K562 (cell line): Measurements from ENCODE around the gene RCC2. TPM values are rescaled to one million over a fixed set of nuclear protein-coding genes. Genes with fewer than 3 reads are reported as not detected.

Experiments
- ASH1L ChIP-seq: fragments of 450-650 bp; IDR thresholded peaks from 2 replicates; pipeline ENCODE4 v1.6.1; 2018; ENCODE audit warnings: borderline replicate concordance, mild to moderate bottlenecking, low read depth; ENCODE audit not compliant: partially characterized antibody
- ATF1 ChIP-seq, 2 experiments: fragments of 450-650 bp in 1 of 2; IDR thresholded peaks; 2 replicates each; pipeline ENCODE4 v1.6.1; 2016; ENCODE audit warnings: missing compliant biosample characterization in 1 of 2, missing genetic modification characterization in 1 of 2
- BHLHE40 ChIP-seq: IDR thresholded peaks from 2 replicates; pipeline ENCODE4 v1.6.1; 2011; ENCODE audit warnings: low read length, improper control_type of control experiment
- C11orf30 ChIP-seq: fragments of 450-650 bp; IDR thresholded peaks from 2 replicates; pipeline ENCODE4 v1.6.1; 2016; ENCODE audit warnings: low read depth, mild to moderate bottlenecking
- ELF2 ChIP-seq: fragments of 250-450 bp; sonication (Bioruptor Pico); IDR thresholded peaks from 2 replicates; pipeline ENCODE4 v1.5.0; 2021; ENCODE audit warnings: mild to moderate bottlenecking
- MAFK ChIP-seq: IDR thresholded peaks from 2 replicates; pipeline ENCODE4 v1.6.1; 2011; ENCODE audit warnings: low read length, improper control_type of control experiment
- NFXL1 ChIP-seq: fragments of 450-650 bp; formaldehyde crosslinking; IDR thresholded peaks from 2 replicates; pipeline ENCODE4 v1.4.0; 2021; ENCODE audit warnings: mild to moderate bottlenecking
- RBM17 ChIP-seq: fragments of 200-400 bp; formaldehyde crosslinking; IDR thresholded peaks from 2 replicates; pipeline ENCODE4 v1.6.1; 2017; ENCODE audit warnings: low read depth, mild to moderate bottlenecking, low read length, borderline replicate concordance
- RCOR1 ChIP-seq, 2 experiments: IDR thresholded peaks; 2 replicates each; pipeline ENCODE4 v1.6.1; 2012; ENCODE audit warnings: low read depth in 2 of 2, low read length in 2 of 2, borderline replicate concordance in 1 of 2, improper control_type of control experiment in 1 of 2
- REST ChIP-seq, 2 experiments: fragments of 450-650 bp; formaldehyde crosslinking in 1 of 2; IDR thresholded peaks; 2 replicates each; pipeline versions ENCODE4 v1.4.0 to v1.6.1; 2014 to 2020; ENCODE audit warnings: mild to moderate bottlenecking in 2 of 2, borderline replicate concordance in 1 of 2, low read depth in 1 of 2
- TGIF2 ChIP-seq: sonication (generic); formaldehyde crosslinking; IDR thresholded peaks from 2 replicates; pipeline ENCODE4 v1.8.1; 2022; ENCODE audit warnings: mild to moderate bottlenecking, missing genetic modification reagents, moderate library complexity
- ZNF121 ChIP-seq: sonication (generic); formaldehyde crosslinking; conservative IDR thresholded peaks from 2 replicates; pipeline ENCODE4 v1.8.0; 2022; ENCODE audit warnings: missing genetic modification reagents
- ZNF146 ChIP-seq: IDR thresholded peaks from one replicate; pipeline ENCODE4 v1.6.1; 2018; ENCODE audit warnings: missing compliant biosample characterization; ENCODE audit not compliant: unreplicated experiment
- polyA plus RNA-seq, 8 experiments: library from polyadenylated mRNA; depleted of rRNA in 4 of 8; stranded (reverse) in 5 of 8; unstranded in 3 of 8; fragments of >200 nt; fragmentation: Nextera tagmentation in 2 of 8; fragmentation: Illumina TruSeq in 1 of 8; extraction: Ambion mirVana in 2 of 8; extraction: Trizol in 1 of 8; gene quantifications; 2 replicates each; pipeline versions ENCODE4 v1.2.1 to v1.2.3, GENCODE V29; 2011 to 2014; ENCODE audit warnings: inconsistent platforms in 1 of 8, missing spikeins in 1 of 8
- total RNA-seq, 7 experiments: library from RNA; depleted of rRNA in 6 of 7; stranded (reverse); fragments of >200 nt in 6 of 7; fragmentation: Illumina TruSeq in 2 of 7; extraction: Trizol in 2 of 7; gene quantifications; 2 replicates each; pipeline versions ENCODE4 v1.2.1 to v1.2.3, GENCODE V29; 2011 to 2021; ENCODE audit warnings: low replicate concordance in 1 of 7
- TF ChIP-seq, protein P1 (sequence below): sonication (generic); formaldehyde crosslinking; IDR thresholded peaks from 2 replicates; pipeline ENCODE4 v1.9.0; 2022; ENCODE audit warnings: mild to moderate bottlenecking, missing genetic modification reagents
- TF ChIP-seq, protein P2 (sequence below): fragments of 450-650 bp; IDR thresholded peaks from 2 replicates; pipeline ENCODE4 v1.7.0; 2016; ENCODE audit warnings: borderline replicate concordance
- TF ChIP-seq, protein P3 (sequence below): fragments of 450-650 bp; conservative IDR thresholded peaks from 2 replicates; pipeline ENCODE4 v1.6.1; 2016; ENCODE audit warnings: missing genetic modification characterization, low read depth, mild to moderate bottlenecking, missing compliant biosample characterization, moderate library complexity

The RCC2 gene
- total and polyA plus RNA-seq, 9 of the 15 experiments (the other 6 are each of a cell fraction or from before 2014, with no cell fraction given) = 31.8 to 292 (median 116) TPM

GRCh38 chr1:17485281-17485680 lies 45.8 kb upstream of the RCC2 start (continued):
- TF ChIP-seq, protein P1, sequence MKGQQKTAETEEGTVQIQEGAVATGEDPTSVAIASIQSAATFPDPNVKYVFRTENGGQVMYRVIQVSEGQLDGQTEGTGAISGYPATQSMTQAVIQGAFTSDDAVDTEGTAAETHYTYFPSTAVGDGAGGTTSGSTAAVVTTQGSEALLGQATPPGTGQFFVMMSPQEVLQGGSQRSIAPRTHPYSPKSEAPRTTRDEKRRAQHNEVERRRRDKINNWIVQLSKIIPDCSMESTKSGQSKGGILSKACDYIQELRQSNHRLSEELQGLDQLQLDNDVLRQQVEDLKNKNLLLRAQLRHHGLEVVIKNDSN (CRISPR knock-in tag) = no peak
- no peak for TF ChIP-seq ZNF146 (CRISPR knock-in tag)
- TF ChIP-seq ZNF121 (CRISPR knock-in tag) = no peak
- no peak for TF ChIP-seq ATF1 (CRISPR knock-in tag; IDR thresholded peaks at IDR 0.05)
- TF ChIP-seq ATF1 (tag; IDR thresholded peaks at IDR 0.05) = no peak
- TF ChIP-seq, protein P2, sequence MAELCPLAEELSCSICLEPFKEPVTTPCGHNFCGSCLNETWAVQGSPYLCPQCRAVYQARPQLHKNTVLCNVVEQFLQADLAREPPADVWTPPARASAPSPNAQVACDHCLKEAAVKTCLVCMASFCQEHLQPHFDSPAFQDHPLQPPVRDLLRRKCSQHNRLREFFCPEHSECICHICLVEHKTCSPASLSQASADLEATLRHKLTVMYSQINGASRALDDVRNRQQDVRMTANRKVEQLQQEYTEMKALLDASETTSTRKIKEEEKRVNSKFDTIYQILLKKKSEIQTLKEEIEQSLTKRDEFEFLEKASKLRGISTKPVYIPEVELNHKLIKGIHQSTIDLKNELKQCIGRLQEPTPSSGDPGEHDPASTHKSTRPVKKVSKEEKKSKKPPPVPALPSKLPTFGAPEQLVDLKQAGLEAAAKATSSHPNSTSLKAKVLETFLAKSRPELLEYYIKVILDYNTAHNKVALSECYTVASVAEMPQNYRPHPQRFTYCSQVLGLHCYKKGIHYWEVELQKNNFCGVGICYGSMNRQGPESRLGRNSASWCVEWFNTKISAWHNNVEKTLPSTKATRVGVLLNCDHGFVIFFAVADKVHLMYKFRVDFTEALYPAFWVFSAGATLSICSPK = no peak
- TF ChIP-seq MAFK = no peak
- no peak for TF ChIP-seq ASH1L
- TF ChIP-seq RCOR1 (IDR thresholded peaks at IDR 0.05; ENCODE audit: borderline replicate concordance in 1 of 2, low read depth in 2 of 2, low read length in 2 of 2) = no peak
- TF ChIP-seq TGIF2 (CRISPR knock-in tag) = no peak
- no peak for TF ChIP-seq NFXL1 (CRISPR knock-in tag)
- no peak for TF ChIP-seq RBM17
- no peak for TF ChIP-seq ELF2
- TF ChIP-seq REST (IDR thresholded peaks at IDR 0.05; ENCODE audit: borderline replicate concordance) = peak; percentile 68
- no peak for TF ChIP-seq REST (CRISPR knock-in tag; IDR thresholded peaks at IDR 0.05; ENCODE audit: low read depth)
- no peak for TF ChIP-seq C11orf30
- TF ChIP-seq, protein P3, sequence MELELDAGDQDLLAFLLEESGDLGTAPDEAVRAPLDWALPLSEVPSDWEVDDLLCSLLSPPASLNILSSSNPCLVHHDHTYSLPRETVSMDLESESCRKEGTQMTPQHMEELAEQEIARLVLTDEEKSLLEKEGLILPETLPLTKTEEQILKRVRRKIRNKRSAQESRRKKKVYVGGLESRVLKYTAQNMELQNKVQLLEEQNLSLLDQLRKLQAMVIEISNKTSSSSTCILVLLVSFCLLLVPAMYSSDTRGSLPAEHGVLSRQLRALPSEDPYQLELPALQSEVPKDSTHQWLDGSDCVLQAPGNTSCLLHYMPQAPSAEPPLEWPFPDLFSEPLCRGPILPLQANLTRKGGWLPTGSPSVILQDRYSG (tag) = no peak
- no peak for TF ChIP-seq BHLHE40
